Activated CD4-positive, alpha-beta T cell treated with anti-CD3 and anti-CD28 coated beads, Interleukin-2, Interleukin-4, amounts not matched to agents 100 ng/mL and 50 ng/mL, durations not matched to agents 16 hours and 8 hours (primary cell): Measurements from ENCODE around the gene FRMD3.

ENCODE experiments used
- DNase-seq: peaks from one replicate; pipeline ENCODE4 v3.0.0-alpha.2; 2020; ENCODE audit warnings: low spot score

Gene FRMD3

DNA sequence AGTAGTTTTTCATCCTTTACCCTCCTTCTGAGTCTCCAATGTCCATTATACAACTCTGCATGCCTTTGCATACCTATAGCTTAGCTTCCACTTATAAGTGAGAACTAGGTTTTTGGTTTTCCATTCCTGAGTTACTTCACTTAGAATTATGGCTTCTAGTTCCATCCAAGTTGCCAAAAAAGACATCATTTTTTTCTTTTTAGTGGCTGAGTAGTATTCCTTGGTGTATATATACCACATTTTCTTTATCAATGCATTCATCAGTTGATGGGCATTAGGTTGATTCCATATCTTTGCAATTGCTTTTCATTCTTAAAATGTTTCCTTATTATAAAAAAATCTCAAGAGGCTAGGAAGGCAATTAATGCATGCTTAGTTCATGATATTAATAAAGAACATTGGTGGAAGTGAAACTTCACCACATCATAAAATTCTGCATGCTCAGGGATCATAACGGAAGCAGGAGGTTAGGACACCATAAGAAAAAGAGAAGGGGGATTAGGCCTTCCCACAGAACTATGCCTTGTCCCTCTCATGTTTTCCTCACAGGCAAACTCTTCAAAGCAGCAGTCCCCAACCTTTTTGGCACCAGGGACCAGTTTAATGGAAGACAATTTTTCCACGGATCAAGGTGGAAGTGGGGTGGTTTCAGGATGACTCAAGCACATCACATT is 105.2 kb downstream of the FRMD3 start:
- DNase-seq = no peak

DNA sequence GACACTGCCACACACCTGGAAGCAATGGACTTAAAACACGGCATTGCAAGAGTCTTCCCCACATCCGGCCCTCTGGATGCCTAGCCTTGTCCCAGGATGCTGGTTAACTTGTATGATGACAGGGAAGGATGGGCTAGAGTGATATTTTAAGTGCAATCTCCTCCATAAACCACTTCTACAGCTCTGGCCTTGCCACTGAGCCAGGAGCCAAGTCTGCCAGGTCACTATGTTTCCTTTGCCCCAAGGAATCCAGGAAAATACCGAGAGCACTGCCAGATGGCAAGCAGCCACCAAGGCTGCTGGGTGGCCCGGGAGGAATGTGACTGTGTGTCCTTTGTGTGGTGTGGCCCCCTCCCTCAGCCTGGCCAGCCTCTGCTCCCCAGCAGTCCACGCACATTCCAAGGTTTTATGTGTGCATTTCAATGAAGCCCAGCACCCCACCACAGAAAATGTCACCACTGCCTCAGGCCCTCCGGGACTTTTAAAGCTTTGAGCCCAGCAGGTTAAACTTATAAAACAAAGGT is 106.0 kb downstream of the FRMD3 start:
- DNase-seq = no peak

DNA sequence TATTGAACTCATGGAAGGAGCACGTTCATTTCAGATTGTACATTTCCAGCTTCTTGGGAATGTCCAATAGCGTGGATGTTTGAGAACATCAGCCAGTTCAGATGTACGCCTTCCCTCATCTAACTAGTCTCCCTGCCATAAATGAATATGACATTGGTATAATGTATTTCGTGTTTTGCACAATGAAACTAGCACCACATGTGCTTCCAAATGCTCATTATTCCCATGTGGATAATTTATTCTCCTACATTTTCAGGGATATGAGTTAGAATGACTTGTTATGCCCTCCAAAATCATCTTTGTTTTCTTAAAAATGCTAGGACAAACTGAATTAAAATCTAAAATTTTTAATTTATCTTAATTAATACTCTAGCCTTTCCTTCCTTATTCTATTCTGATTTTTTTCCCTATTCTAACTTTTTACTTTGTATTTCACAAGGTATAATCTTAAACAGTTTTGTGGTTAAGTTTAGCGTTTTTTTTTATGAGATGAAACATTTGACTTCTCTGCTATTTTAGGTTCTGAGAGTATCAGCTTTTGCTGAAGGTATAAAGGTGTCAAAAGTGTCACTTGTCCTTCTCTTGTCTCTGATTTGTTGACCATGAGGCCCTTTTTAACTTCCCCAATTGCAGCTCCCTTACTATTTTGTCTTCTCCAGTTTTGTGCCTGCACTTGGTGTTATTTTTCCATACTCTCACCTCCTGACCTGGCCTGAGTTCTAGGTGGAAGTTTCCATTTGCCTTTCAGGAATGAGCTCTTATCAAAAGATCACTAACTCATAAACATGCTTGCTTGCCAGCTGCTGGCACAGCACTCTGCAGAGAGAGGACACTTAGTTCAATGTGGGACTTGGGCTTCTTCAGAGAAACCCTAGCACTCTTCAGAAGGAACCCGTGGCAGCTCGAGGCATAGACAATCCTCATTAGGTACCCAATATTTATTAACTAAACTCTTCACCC is 106.8 kb downstream of the FRMD3 start:
- no peak for DNase-seq

DNA sequence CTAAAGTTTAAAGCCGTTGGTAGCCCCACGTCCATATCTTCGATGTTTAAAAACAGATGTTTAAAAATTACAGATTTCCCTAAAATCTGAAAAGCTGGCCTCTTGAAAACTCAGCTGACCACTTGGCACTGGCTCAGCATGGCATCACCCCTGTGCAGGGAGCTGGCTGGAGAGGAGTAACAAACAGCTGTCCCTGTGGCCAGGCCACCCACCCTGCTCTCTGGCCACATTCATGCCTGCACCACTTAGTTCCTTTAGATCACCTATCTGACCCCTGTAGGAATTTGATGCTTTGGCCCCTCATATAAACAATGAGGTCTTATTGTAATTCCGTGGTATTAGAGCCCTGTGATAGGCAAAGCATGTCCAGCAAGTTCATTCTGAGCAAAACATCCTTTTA is 107.5 kb downstream of the FRMD3 start:
- no peak for DNase-seq

DNA sequence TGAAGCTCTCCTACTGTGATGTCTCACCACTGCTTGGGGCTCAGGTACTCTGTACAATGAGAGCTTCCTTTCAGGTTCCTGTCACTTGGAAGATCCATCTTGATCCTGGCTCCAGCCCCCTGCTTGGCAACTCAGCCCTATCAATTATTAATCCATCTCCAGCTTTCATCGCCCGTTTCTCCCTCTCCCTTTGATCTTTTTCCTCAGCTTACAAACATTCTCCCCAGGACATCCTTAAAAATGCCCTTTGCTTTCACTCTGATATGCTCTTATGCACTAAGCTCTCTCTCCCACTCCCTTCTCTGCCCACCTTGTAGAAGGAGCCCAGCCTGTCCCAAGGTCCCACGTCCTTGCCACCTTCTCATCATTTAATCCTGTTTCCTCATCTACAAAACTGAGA is 109.0 kb downstream of the FRMD3 start:
- DNase-seq = no peak

DNA sequence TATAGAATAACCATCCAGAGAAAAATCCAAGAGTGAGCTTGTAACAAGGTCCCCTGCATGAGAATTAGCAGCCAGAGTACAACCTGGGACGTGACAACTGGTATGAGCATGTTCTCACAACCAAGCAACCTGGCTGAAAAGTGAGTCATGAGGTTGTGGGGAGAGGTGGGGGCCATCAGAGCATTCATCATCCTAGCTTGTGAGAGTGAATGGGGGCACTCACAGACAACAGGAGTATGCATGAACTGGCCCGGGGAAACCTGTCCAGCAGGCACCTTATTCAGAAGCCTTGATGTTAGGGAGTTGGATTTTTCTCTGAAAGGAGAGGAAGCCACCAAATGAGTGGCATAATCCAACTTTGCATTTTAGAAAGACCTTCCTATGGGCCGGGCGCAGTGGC is 113.0 kb downstream of the FRMD3 start:
- DNase-seq = no peak

DNA sequence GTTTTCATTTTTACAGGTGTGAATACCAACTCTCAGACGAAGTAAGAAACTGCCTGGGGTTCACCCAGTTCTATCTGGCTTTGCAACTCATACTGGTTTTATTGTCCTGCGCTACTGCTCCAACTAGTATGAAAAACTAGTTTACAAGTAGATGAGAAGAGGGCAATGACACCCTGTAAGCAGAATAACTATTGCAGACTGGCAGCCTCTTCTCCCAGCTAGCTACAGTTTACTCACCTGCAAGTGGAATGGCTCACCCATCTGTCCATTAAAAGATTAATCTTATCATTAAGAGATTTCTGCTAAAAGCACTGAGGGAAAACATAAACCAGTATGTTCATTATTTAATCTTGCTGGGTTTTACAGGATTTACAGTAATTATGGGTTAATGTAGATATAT is 113.4 kb downstream of the FRMD3 start:
- no peak for DNase-seq

DNA sequence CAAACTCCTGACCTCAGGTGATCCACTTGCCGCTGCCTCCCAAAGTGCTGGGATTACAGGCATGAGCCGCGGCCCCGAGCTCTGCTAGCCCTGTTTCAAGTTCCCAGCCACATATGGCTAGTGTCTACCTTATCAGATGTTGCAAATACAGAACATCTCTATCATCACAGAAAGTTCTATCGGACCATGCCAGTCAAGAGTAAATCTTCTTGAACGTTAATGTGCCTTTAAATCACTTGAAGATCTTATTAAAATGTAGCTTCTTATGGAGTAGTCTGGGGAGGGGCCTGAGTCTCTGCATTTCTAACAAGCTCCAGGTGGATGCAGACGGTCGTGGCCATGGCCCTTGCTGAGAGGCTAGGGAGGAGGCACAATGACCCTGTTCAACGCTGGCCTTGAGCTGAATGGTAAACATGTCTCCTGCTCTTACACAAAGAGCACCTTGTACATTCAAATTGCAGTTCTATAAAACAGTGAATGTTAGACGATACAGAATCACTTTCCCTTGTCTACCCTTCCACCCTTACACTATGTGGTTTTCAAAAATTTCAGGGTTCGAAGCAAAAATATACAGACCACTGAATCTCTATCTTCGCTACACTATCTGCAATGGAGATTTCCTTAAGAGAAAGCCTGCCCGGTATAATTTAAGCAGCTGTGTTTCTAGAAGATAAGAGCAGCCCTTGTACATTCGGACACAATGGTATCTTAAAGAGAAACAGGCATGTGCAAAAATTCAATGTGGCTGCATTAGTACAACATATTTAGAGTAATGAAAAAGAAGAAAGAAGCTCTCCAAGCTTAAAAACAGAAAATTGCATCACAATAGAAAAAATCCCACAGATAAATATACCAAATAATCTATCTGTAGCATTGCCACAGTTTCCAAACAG is 114.1 kb downstream of the FRMD3 start:
- no peak for DNase-seq

DNA sequence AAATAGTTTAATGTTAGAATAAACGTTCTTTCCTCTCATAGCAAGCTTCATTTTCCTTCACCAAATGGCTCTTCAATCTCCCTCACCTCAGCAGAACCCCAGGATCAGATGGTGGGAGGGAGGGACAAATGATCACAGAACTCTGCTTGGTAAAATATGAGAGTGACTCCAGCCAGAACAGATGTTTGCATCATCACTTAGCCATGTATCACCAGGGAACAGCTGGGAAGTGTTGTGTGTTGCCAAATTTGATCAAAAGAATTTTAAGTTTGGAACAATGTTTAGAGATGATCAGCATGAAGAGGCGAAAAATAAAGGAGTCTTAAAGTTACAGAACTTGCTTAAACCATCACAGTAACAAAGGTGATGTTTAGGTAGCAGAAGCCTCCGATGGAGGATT is 115.7 kb downstream of the FRMD3 start:
- DNase-seq = no peak

DNA sequence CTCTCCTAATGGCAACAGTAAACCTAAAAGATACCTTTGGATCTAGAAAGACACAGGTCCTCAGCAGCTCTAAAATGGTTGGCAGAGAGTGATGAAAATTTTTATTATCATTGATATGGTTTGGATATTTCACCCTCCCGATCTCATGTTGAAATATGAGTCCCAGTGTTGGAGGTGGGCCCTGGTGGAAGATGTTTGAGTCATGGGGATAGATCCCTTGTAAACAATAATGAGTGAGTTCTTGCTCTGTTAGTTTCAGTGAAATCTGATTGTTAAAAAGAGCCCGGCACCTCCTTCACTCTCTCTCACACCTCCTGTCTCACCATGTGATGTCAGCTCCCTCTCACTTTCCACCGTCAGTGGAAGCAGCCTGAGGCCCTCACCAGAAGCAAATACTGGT is 117.7 kb downstream of the FRMD3 start:
- no peak for DNase-seq

DNA sequence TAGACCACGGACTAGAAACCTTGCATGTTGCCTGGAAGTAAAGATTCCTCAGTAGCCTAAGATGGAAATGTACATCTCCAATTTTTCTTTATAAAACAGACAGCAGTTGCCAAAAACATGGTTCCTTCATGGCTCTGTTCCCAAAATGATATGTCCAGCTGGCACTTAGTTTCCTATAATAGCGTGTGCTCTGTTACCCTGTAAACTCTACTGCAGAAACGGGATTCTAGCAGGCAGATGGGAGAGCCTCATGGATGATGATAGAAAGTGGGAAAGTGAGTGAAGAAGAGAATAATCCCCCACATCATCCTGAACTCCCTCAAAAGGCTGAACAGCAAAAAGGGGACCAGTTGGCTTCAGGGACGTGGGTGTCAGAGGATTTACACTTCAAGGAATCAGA is 118.2 kb downstream of the FRMD3 start:
- DNase-seq = no peak

DNA sequence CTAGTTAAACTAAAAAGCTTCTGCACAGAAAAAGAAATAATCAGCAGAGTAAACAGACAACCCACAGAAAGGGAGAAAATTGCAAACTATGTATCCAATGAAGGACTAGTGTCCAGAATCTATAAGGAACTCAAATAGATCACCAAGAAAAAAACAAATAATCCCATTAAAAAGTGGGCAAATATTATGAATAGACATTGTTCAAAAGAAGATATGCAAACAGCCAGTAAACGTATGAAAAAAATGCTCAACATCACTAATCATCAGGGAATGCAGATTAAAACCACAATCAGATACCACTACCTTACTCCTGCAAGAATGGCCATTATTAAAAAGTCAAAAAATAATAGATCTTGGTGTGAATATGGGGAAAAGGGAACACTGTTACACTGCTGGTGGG is 119.9 kb downstream of the FRMD3 start:
- no peak for DNase-seq

DNA sequence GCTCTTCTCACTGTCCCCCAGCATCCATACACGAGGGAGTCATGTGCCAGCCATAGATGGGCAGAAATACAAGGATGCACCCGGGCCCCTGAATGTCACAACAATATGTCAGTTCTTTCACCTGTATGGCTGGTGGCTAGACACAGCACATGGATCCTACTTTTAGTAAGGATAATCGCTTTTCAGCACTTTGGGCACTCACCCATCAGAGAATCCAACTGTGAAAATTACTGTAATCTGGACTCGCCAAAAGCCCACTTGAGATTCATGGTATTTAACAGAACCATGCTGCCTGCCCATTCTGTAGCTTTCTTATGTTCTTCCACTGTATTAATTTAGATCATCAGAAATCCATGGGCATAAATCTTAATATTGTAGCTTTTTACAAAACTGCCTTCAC is 124.8 kb downstream of the FRMD3 start:
- no peak for DNase-seq

DNA sequence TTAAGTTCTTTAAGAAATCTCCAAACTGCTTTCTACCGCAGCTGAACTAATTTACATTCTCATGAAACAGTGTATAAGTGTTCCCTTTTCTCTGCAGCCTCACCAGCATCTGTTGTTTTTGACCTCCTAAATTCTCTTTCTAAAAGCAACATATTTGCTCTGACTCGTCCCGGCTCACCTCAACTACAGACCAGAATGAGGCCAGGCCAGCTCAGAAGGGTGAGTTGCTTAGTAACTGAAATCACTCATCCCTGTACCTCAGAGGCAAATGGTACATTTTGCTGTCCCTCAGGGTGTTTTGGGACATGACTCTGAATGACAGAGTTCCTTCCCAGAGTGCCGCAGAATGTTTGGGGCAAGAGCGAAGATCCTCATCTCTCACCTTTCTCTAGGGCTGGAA is 127.5 kb downstream of the FRMD3 start:
- no peak for DNase-seq

DNA sequence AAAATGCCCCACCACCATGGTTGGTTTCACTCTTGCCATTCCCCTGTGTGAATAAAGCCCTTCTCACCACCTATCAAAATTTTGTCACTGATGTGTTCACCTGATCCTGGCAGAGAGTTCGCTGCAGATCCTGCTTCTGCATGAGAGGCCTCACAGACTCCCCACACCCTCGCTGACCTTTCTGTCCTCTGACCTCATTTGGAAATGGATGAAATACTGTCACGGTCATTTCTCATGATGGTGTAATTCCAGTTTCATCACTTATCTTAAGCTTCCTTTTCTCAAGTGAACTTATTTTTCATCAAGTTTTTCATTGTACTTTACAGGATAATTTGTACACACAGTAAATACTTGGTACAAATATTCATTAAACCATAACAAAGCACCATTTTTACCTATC is 131.3 kb downstream of the FRMD3 start:
- DNase-seq = no peak

DNA sequence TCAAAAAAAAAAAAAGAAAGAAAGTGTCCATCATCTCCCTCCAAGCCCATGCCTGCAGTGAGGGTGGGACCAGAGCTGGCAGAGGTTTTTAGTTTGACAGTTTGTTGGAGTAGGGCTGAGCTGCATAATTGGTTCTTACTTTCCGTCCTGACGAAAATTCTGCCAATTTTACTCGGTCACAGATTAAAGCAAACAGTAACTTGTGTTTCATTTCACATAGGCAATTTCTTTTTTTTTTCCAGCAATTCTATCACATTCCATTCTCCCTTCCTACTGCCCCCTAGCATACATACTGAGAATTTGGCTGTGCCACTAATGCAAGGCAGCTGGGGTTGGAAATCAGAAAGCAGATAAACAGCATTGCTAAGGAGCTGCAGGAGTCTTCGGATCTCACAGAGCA is 132.4 kb downstream of the FRMD3 start:
- DNase-seq = no peak

DNA sequence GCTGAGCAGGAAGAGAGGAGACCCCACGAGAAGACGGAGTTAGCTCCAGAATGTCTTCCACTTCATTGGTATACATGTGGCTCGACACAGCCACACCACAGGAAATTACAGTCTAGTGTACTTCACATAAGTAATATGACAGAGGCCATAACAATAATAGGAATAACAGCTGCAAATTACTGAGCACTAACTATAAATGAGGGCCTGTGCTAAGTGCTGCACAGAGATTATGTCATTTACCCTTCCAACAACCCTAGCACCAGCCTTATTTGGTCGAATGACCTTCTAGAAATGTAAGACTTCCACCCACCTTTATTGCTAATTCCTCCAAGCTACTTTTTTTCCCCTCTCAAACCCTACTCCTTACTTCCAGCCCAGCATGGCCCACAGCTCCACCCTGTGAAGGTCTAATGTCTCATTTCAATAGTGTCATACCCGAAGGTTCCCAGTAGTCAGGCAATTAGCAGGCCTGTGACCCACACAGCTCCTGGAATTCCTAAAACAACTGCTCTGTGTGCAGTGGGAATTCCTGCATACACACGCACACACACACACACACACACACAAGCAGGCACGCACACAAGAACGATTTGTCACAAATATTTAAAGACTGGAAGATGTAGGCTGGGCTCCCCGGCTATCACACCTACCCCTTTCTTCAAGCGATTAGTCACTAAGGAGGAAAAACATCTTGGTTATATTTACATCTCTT is 134.5 kb downstream of the FRMD3 start:
- DNase-seq = no peak

DNA sequence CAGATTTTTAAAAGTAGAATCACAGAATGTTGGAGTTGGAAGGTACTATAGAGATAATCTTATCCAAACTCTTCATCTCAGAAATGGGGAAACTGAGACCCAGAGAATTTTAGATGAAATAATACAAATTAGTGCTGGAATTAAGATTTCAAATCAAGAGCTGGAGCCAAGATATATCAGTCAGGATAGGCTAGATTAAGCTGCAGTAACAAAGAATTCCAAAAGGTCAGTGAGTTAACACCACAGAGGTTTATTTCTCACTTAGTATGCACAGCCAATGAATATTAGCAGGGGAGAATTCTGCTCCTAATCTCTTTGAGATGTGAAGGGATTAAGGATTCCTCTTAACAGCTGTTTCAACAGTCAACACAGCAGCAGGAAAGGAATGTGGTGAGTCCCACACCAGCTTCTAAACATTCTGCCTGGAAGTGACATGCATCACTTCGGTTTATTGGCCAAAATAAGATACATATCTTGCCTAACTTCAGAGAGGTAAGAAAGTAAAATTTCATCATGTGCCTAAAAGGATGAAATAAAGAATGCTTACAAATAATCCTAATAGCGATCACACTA is 136.8 kb downstream of the FRMD3 start:
- DNase-seq = no peak

DNA sequence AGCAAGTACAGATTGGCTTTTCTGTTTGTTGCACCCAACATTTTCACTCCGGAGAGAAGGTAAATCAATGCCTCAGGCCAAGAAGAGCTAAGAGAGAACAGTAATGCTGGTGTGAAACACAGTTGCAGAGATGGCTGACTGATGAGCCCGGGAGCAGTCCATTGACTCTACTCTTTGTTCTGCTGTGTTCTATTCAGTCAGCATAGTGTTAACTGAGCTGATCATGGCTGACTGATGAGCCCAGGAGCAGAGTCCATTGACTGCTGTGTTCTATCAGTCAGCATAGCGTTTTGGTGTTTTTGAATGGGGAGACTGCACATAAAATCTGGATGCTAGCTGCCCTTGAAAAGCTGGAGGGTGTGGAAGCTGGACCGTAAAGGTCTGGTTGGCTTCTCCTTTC is 141.4 kb downstream of the FRMD3 start:
- no peak for DNase-seq

DNA sequence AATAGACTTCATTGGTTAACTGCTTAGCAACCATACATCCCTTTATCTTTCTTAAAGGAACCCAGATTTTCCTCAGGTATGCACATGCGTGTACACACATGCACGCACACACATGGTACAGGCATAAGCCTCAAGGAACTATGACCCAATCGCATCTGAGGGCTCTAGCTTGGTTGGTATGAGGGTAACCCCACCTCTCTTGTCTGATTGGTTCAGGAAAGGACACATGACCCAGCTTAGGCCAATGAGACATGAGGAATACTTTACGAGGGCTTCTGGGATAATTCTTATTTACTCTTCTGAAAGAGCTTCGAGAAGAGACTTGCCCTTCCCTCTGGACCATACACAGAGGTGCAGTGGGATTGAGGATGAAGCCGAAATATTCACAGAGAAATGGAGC is 141.9 kb downstream of the FRMD3 start:
- no peak for DNase-seq

DNA sequence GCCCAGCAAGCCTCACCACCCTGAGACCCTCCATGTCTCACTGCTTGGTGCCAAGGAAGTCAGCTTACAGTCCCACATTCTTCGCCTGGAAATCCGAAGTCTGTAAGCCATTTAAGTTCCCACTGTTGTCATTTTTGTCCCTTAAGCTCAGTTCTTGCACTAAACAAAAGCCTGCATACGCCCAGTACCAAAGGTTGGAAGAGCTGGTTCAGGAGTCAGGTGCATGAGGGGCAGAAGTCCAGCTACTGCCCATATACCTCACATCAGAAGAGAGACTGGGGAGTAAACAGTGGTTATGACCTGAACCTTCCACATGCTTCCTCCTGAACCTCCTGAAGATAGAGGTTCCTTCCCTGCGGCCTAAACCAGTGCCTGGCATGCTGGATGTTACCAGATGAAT is 146.0 kb downstream of the FRMD3 start:
- DNase-seq = no peak
